Superior temporal gyrus (tissue), 1 donor: ENCODE data around the gene OR8K3.

ENCODE experiments used
- DNase-seq: peaks from one replicate; pipeline ENCODE4 v3.0.0-alpha.2; 2016; ENCODE audit errors: extremely low spot score

OR8K3 gene

DNA sequence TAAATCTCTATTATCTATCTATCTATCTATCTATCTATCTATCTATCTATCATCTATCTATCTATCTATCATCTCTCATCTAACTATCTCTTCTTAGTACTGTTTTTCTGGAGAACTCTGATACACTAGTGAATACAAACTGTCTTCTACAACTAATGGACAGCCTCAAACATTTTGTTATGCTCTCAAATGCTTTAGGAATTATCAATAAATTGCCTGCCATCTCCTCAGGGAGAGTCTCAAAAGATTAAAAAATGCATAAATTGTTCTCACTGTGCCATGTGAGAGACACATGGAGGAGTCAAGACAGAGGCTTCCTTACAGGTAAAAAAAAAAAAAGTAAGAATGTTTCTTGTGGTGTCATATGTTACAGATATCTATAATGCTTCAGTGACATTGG is at the start of gene OR8K3:
OR8K3 (plus strand) TSS at position 301 of the 400 bp plus-strand sequence. CDS start 3,163 bp downstream, outside the sequence.
- no peak for DNase-seq

DNA sequence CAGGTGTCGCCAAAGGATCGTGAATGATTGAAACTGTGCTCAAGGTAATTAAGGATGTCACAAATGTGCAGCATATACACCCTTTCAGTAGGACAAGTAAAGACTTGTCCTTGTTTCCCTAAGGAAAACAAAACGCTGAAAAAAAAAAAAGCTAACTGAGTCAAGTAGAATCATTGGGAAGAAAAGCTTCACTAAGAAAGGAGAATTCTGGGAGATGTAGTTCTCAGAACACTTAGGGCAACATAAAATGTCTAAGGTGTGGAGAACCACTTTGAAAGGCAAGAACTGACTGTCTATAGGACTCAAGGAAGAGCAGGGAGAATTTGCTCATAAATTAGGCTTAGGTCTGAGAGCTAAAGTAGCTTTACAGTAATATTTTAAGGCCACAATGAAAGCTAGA is 43.9 kb upstream of the OR8K3 start:
- DNase-seq = no peak

GRCh38 chr11:56273854-56274253 is 41.1 kb upstream of the OR8K3 start, which contains the start of gene OR5T1:
OR5T1 (plus strand) TSS chr11:56274154; CDS start chr11:56275639, 1,485 bp downstream.
- no peak for DNase-seq

GRCh38 chr11:56292154-56292553 is 22.8 kb upstream of the OR8K3 start, which contains the start of gene OR8H1:
OR8H1 (minus strand) TSS chr11:56292254; CDS start chr11:56291062, 1,192 bp downstream.
- no peak for DNase-seq

DNA sequence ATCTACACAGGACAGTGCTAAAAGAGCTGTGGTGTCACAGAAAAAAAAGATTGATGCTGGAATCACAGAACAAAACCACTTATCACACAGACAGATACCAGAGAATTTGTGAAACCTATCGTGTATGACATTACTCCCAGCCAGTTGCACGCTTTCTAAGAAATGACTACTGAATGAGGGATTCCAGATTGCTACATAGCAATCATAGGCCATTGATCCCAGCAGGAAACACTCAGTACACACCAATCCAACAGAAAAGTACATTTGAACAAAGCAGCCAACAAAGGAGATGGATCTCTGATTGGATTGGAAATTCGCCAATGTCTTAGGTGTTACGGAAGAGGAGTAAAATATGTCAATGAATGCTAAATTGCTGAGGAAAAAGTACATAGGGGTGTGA is 18.0 kb upstream of the OR8K3 start:
- DNase-seq = no peak

DNA sequence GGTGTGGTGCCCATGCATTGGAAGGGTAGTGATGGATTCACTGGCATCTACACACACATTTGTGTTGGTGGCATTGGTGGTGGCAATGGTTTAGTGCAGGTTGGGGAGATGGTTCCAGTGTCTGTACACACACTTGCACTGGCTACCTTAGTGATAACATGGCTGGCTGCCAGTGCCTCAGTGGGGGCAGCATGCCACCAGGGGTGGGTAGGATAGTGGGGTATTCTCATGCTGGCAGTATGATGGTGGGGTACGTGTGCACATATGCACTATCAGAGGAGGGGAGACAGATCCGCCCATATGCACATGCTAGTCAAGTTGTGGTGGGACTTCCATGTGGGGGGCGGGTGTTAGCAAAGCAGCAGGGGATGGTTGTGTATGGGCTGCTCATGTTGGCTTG is 7.1 kb upstream of the OR8K3 start:
- no peak for DNase-seq

DNA sequence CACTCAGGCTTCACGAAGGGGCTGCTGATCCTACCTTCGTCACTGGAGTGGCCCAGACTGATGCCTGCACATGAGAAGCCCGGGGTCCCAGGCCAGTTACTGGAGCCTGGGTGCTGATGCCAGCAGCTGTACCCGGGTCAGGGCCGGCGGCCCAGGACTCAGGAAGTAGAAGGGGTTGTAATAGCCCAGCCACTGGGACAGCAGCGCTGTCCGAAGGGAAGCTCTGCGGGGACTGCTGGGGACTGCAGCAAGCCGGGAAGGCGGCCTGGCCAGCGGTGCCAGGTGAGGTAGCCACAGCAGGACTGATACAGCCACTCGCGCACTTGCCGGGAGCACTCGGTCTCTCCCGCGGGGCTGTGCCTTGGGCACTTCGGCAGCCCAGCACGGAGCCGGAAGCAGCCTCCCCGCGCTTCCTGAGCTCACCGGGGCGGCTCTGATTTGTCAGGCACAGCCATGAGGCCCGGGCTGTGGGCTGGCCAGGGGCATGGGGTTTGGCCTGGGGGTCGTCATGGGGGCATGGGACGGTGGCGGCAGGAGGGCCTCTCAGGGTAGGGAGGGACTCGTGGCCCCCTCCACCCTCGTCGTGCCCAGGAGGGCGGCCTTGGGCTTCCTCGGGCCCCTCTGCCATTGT is 17.0 kb downstream of the OR8K3 start:
- DNase-seq = no peak

GRCh38 chr11:56333156-56333555 is 18.2 kb downstream of the OR8K3 start:
- DNase-seq = peak; percentile 9

DNA sequence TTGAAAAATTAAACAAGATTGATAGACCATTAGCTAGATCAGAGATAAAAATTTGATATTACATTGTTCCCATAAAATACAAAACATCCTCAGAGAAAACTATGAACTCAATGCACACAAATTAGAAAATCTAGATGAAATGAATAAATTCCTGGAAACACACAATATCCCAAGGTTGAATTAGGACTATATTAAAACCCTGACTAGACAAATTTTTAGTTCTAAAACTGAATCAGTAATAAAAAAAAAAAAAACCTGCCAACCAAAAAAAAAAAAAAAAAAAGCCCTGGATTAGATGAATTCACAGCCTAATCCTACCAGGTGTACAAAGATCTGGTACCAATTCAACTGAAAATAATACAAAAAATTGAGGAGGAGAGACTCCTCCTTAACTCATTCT is 25.3 kb downstream of the OR8K3 start:
- DNase-seq = no peak

GRCh38 chr11:56345739-56346138 is 30.8 kb downstream of the OR8K3 start, which contains the start of gene OR8K1:
OR8K1 (plus strand) TSS chr11:56346039; CDS start chr11:56346039, 0 bp downstream.
- no peak for DNase-seq

- DNase-seq = no peak
Observed at GRCh38 chr11:56353991-56354390, 39.0 kb downstream of the OR8K3 start, which contains the start of gene OR8J1. OR8J1 (plus strand) TSS chr11:56354291; CDS start chr11:56360247, 5,956 bp downstream.
